OCI-LY7 (cell line): Measurements from ENCODE around the gene SDK2. TPM values are rescaled to one million over a fixed set of nuclear protein-coding genes. Genes with fewer than 3 reads are reported as not detected.

Experiments used
- BruUV-seq: library from RNA; stranded (reverse); fragments of 400-500 nt; replicated peaks from 2 replicates; lab custom pipeline; 2021; lab: Mats Ljungman, UMichigan
- CTCF ChIA-PET: fragments of 300-600 bp; sonication (Branson Sonifier 250); formaldehyde crosslinking; loops from one replicate; lab custom pipeline; 2022; ENCODE audit warnings: antibody characterized with exemption; ENCODE audit not compliant: unreplicated experiment; lab: Charles Lee
- POLR2A ChIA-PET: fragments of 300-600 bp; sonication (Branson Sonifier 250); formaldehyde crosslinking; loops from one replicate; lab custom pipeline; 2022; ENCODE audit warnings: antibody characterized with exemption; lab: Charles Lee
- DNase-seq: peaks from one replicate; pipeline ENCODE4 v3.0.0-alpha.2; 2015; ENCODE audit warnings: low spot score
- H2AFZ ChIP-seq: fragments of 200-600 bp; sonication (generic), shearing (Covaris generic); 2 replicates; pipeline ENCODE4 v1.6.1; 2014; ENCODE audit warnings: mild to moderate bottlenecking, antibody characterized with exemption, low read length, moderate library complexity
- H3K27ac ChIP-seq: fragments of 200-600 bp; sonication (generic); 2 replicates; pipeline ENCODE4 v1.5.1; 2014; ENCODE audit warnings: mixed run types, low read depth, mild to moderate bottlenecking, moderate library complexity, low read length, inconsistent platforms; ENCODE audit not compliant: poor library complexity, severe bottlenecking
- H3K36me3 ChIP-seq: fragments of 200-600 bp; sonication (generic); 2 replicates; pipeline ENCODE4 v1.6.1; 2014; ENCODE audit warnings: mild to moderate bottlenecking, antibody characterized with exemption, low read length, moderate library complexity, mixed read lengths; ENCODE audit not compliant: insufficient read depth
- H3K4me1 ChIP-seq: fragments of 200-600 bp; sonication (generic); 2 replicates; pipeline ENCODE4 v1.5.1; 2014; ENCODE audit warnings: mild to moderate bottlenecking, low read length; ENCODE audit not compliant: insufficient read depth, poor library complexity, severe bottlenecking
- H3K4me2 ChIP-seq: fragments of 200-600 bp; sonication (generic); 2 replicates; pipeline ENCODE4 v1.6.1; 2014; ENCODE audit warnings: mild to moderate bottlenecking, low read length
- H3K4me3 ChIP-seq: fragments of 200-600 bp; sonication (generic); 2 replicates; pipeline ENCODE4 v1.5.1; 2014; ENCODE audit warnings: mild to moderate bottlenecking, low read depth, low read length; ENCODE audit not compliant: poor library complexity, severe bottlenecking
- H3K79me2 ChIP-seq: fragments of 200-600 bp; sonication (generic); 2 replicates; pipeline ENCODE4 v1.6.1; 2016; ENCODE audit warnings: low read depth, mild to moderate bottlenecking, low read length, moderate library complexity, mixed read lengths; ENCODE audit not compliant: insufficient read depth
- H3K9me2 ChIP-seq: fragments of 200-600 bp; sonication (generic); 2 replicates; pipeline ENCODE4 v1.6.1; 2016; ENCODE audit warnings: mild to moderate bottlenecking, low read length, mixed read lengths; ENCODE audit not compliant: insufficient read depth
- H3K9me3 ChIP-seq: fragments of 200-600 bp; sonication (generic); 2 replicates; pipeline ENCODE4 v1.6.1; 2014; ENCODE audit warnings: mild to moderate bottlenecking, mixed run types, low read length, mixed read lengths
- H4K20me1 ChIP-seq: fragments of 200-600 bp; sonication (generic); 2 replicates; pipeline ENCODE4 v1.6.1; 2014; ENCODE audit warnings: mild to moderate bottlenecking, antibody characterized with exemption, low read length, moderate library complexity, mixed read lengths; ENCODE audit not compliant: insufficient read depth
- EZH2phosphoT487 ChIP-seq: fragments of 200-600 bp; sonication (generic); IDR thresholded peaks from 2 replicates; pipeline ENCODE4 v1.6.1; 2018; ENCODE audit warnings: low read depth, borderline replicate concordance, mild to moderate bottlenecking, mixed run types, antibody characterized with exemption, low read length, moderate library complexity, mixed read lengths
- intact Hi-C: fragments of 100-400 bp; cut with micrococcal nuclease; formaldehyde crosslinking; loops from one replicate; pipeline ENCODE4 v1.10.0; 2022; ENCODE audit not compliant: unreplicated experiment
- total RNA-seq, 2 experiments: library from RNA; depleted of rRNA in 1 of 2; stranded (reverse); fragments of >200 nt in 1 of 2; shearing (Covaris generic) in 1 of 2; gene quantifications; 2 replicates each; pipeline ENCODE4 v1.2.3, GENCODE V29; 2014 to 2022
- TF ChIP-seq, protein P1 (sequence below): fragments of 200-600 bp; sonication (generic); conservative IDR thresholded peaks from 2 replicates; pipeline ENCODE4 v1.5.1; 2014; ENCODE audit warnings: mild to moderate bottlenecking, antibody characterized with exemption, low read length, moderate library complexity, mixed read lengths

Gene SDK2
- total RNA-seq, 2 experiments from 2014 or later, result 0.32 to 1.8 TPM

DNA sequence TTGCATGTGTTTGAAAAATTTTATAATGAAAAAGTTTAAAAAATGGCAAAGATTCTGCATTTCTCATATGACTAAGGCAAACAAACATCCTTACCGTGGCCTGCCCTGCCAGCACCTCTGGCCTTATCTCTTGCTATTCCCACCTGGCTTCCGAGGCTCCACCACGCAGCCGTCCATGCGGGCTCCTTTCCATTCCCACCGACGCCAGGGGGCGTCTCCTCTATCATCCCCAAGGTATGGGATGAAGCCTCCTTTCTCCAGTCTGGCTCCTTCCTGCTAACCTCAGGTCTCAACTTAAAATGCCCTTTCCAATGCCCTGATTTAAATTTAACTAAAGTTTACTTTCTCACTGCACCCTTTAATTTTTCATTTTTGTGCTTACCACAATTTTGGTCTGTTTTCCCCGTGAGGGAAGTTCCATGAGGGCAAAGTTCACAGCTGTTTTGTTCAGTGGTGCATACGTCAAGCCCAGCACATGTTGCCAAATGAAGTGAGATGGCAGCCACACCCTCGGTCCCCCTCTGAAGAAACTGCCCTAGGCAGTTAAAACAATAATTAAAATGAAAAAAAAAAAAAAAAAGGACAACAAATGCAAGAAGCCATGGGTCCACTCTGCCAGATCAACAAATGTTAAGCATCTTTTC lies 13.3 kb upstream of the SDK2 start:
- no peak for TF ChIP-seq EZH2phosphoT487
- TF ChIP-seq, protein P1, sequence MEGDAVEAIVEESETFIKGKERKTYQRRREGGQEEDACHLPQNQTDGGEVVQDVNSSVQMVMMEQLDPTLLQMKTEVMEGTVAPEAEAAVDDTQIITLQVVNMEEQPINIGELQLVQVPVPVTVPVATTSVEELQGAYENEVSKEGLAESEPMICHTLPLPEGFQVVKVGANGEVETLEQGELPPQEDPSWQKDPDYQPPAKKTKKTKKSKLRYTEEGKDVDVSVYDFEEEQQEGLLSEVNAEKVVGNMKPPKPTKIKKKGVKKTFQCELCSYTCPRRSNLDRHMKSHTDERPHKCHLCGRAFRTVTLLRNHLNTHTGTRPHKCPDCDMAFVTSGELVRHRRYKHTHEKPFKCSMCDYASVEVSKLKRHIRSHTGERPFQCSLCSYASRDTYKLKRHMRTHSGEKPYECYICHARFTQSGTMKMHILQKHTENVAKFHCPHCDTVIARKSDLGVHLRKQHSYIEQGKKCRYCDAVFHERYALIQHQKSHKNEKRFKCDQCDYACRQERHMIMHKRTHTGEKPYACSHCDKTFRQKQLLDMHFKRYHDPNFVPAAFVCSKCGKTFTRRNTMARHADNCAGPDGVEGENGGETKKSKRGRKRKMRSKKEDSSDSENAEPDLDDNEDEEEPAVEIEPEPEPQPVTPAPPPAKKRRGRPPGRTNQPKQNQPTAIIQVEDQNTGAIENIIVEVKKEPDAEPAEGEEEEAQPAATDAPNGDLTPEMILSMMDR, result peak; percentile 85
- intact Hi-C loops, result loop anchor here (2.0 kb wide), 1 partner anchor 53 kb away; no protein-coding TSS in a partner anchor
- no peak overlapping the region for H2AFZ ChIP-seq
- ChIA-PET CTCF (no interaction called here), POLR2A (interaction anchor here (0.7 kb wide), 1 partner anchor 276 kb away, joined by 4 read pairs; no protein-coding TSS in a partner anchor)
- no peaks in the 10 kb centered on the region for H3K4me1 ChIP-seq
- H4K20me1 ChIP-seq, result no peaks in the 10 kb centered on the region
- peaks cover 17% of the 10 kb centered on the region for H3K9me3 ChIP-seq
- H3K9me2 ChIP-seq, result no peaks in the 10 kb centered on the region
- DNase-seq, result peak; percentile 54
- H3K4me3 ChIP-seq, result no peak overlapping the region
- no peaks in the 10 kb centered on the region for H3K79me2 ChIP-seq
- no peak overlapping the region for H3K27ac ChIP-seq
- H3K36me3 ChIP-seq, result no peaks in the 10 kb centered on the region
- no TSS peak for BruUV-seq
- no peak overlapping the region for H3K4me2 ChIP-seq

DNA sequence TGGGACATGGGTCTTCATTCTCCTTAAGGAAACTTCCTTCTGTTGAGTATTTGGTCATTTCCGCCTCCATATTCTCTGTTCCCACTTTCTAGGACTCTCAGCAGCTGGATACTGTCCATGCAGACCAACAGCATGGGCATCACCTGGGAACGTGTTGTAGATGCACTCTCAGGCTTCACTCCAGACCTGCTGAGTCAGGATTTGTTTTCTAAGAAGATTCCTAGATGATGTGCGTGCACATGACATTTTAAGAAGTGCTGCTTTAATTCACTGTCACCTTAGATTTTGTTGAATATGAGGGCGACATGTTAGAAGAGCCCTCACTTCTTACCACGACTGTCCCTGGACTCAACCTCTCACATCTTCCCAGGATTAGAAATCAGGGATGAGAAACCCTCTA lies 10.0 kb upstream of the SDK2 start:
- Histone ChIP-seq H3K27ac (no peak overlapping the region), H3K4me2 (no peak overlapping the region), H2AFZ (no peak overlapping the region), H3K36me3 (no peaks in the 10 kb centered on the region), H3K4me1 (no peaks in the 10 kb centered on the region), H3K9me2 (no peaks in the 10 kb centered on the region), H3K4me3 (no peak overlapping the region), H3K79me2 (no peaks in the 10 kb centered on the region), H4K20me1 (no peaks in the 10 kb centered on the region), H3K9me3 (peaks cover 17% of the 10 kb centered on the region)
- POLR2A ChIA-PET, result no interaction called here
- TF ChIP-seq, protein P1, result no peak
- no peak for TF ChIP-seq EZH2phosphoT487
- intact Hi-C loops, result loop anchor here (5.0 kb wide), 2 partner anchors 128 to 303 kb away; no protein-coding TSS in a partner anchor
- no TSS peak for BruUV-seq
- DNase-seq, result no peak
- CTCF ChIA-PET, result no interaction called here

DNA sequence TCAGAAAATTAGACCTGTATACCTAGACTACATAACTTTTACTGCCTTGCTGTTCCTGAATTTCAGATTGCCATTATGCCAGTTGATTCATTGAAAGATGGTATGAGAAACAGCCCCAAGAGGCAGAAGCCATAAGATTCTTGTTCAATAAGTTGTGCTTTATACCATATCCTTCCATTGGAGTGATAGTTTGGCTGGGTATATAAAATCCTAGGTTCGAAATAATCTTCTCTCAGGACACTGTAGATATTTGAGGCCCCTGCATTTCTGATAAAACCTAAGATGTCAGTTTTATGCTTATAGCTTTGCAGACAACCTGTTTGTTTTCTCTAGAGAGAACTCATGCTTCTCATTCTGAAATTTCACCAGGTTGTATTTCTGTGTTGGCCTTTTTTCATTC lies 9.6 kb upstream of the SDK2 start:
- Histone ChIP-seq H3K4me1 (no peaks in the 10 kb centered on the region), H3K79me2 (no peaks in the 10 kb centered on the region), H3K9me3 (peaks cover 17% of the 10 kb centered on the region), H4K20me1 (no peaks in the 10 kb centered on the region), H2AFZ (no peak overlapping the region), H3K27ac (no peak overlapping the region), H3K36me3 (no peaks in the 10 kb centered on the region), H3K4me3 (no peak overlapping the region), H3K4me2 (no peak overlapping the region), H3K9me2 (no peaks in the 10 kb centered on the region)
- BruUV-seq, result no TSS peak
- ChIA-PET POLR2A (no interaction called here), CTCF (no interaction called here)
- intact Hi-C loops, result loop anchor here (5.0 kb wide), 2 partner anchors 128 to 303 kb away; no protein-coding TSS in a partner anchor
- no peak for DNase-seq
- TF ChIP-seq, protein P1, result no peak
- no peak for TF ChIP-seq EZH2phosphoT487
